H9 (cell line): ENCODE measurements around the gene SFI1. TPM values are rescaled to one million over a fixed set of nuclear protein-coding genes. Genes with fewer than 3 reads are reported as not detected.

ENCODE experiments used
- DNase-seq: peaks from one replicate; pipeline ENCODE4 v3.0.0-alpha.2; 2017
- H2AFZ ChIP-seq: one replicate; pipeline ENCODE4 v1.6.1; 2013; ENCODE audit warnings: mild to moderate bottlenecking, low read length, control low read depth, moderate library complexity
- H2AK5ac ChIP-seq: 2 replicates; pipeline ENCODE4 v1.6.1; 2013; ENCODE audit warnings: low read length, control low read depth, mixed read lengths; ENCODE audit not compliant: insufficient read length
- H2BK120ac ChIP-seq: one replicate; pipeline ENCODE4 v1.6.1; 2013; ENCODE audit warnings: low read depth, mild to moderate bottlenecking, low read length, control low read depth, inconsistent platforms; ENCODE audit not compliant: poor library complexity, severe bottlenecking
- H2BK12ac ChIP-seq: 2 replicates; pipeline ENCODE4 v1.6.1; 2013; ENCODE audit warnings: low read length, control low read depth, mixed read lengths, low read depth; ENCODE audit not compliant: insufficient read length
- H2BK15ac ChIP-seq: 2 replicates; pipeline ENCODE4 v1.6.1; 2013; ENCODE audit warnings: low read depth, low read length, control low read depth
- H2BK20ac ChIP-seq: one replicate; pipeline ENCODE4 v1.6.1; 2013; ENCODE audit warnings: low read depth, mild to moderate bottlenecking, low read length, control low read depth, inconsistent platforms; ENCODE audit not compliant: poor library complexity, severe bottlenecking
- H2BK5ac ChIP-seq: 2 replicates; pipeline ENCODE4 v1.6.1; 2013; ENCODE audit warnings: low read length, control low read depth, mixed read lengths; ENCODE audit not compliant: insufficient read length
- H3K14ac ChIP-seq: 2 replicates; pipeline ENCODE4 v1.6.1; 2013; ENCODE audit warnings: low read length, control low read depth; ENCODE audit not compliant: insufficient read depth
- H3K18ac ChIP-seq: 2 replicates; pipeline ENCODE4 v1.6.1; 2013; ENCODE audit warnings: low read depth, mild to moderate bottlenecking, mixed read lengths, low read length, control low read depth; ENCODE audit not compliant: insufficient read length
- H3K23ac ChIP-seq: 2 replicates; pipeline ENCODE4 v1.6.1; 2013; ENCODE audit warnings: low read length, control low read depth, mixed read lengths, low read depth; ENCODE audit not compliant: insufficient read length
- H3K23me2 ChIP-seq: 2 replicates; pipeline ENCODE4 v1.6.1; 2013; ENCODE audit warnings: low read depth, mild to moderate bottlenecking, mixed read lengths, low read length, control low read depth; ENCODE audit not compliant: insufficient read length, poor library complexity, severe bottlenecking
- H3K27ac ChIP-seq: 2 replicates; pipeline ENCODE4 v1.5.1; 2013; ENCODE audit warnings: low read length, control low read depth, mixed read lengths, low read depth; ENCODE audit not compliant: insufficient read length
- H3K27me3 ChIP-seq: 2 replicates; pipeline ENCODE4 v1.6.1; 2013; ENCODE audit warnings: low read length, control low read depth, inconsistent platforms; ENCODE audit not compliant: insufficient read depth
- H3K4ac ChIP-seq: 2 replicates; pipeline ENCODE4 v1.6.1; 2013; ENCODE audit warnings: low read depth, mild to moderate bottlenecking, control low read depth, inconsistent platforms, low read length, moderate library complexity
- H3K4me1 ChIP-seq: 2 replicates; pipeline ENCODE4 v1.6.1; 2013; ENCODE audit warnings: low read length, control low read depth, inconsistent platforms; ENCODE audit not compliant: insufficient read depth
- H3K4me2 ChIP-seq: 2 replicates; pipeline ENCODE4 v1.6.1; 2013; ENCODE audit warnings: low read length, control low read depth, mixed read lengths; ENCODE audit not compliant: insufficient read length, insufficient read depth
- H3K56ac ChIP-seq: 2 replicates; pipeline ENCODE4 v1.6.1; 2013; ENCODE audit warnings: low read depth, mild to moderate bottlenecking, mixed read lengths, low read length, control low read depth; ENCODE audit not compliant: insufficient read length
- H3K79me1 ChIP-seq: 2 replicates; pipeline ENCODE4 v1.6.1; 2013; ENCODE audit warnings: low read depth, mild to moderate bottlenecking, moderate library complexity, low read length, control low read depth, inconsistent platforms; ENCODE audit not compliant: insufficient read depth, poor library complexity, severe bottlenecking
- H3K79me2 ChIP-seq: 2 replicates; pipeline ENCODE4 v1.6.1; 2013; ENCODE audit warnings: low read length, control low read depth, inconsistent platforms; ENCODE audit not compliant: insufficient read depth
- H3K9ac ChIP-seq: 2 replicates; pipeline ENCODE4 v1.6.1; 2013; ENCODE audit warnings: low read length, control low read depth, mixed read lengths; ENCODE audit not compliant: insufficient read length; ENCODE audit errors: extremely low read depth
- H3K9me3 ChIP-seq: one replicate; pipeline ENCODE4 v1.6.1; 2013; ENCODE audit warnings: low read depth, low read length, inconsistent platforms; ENCODE audit not compliant: control insufficient read depth
- H3T11ph ChIP-seq: one replicate; pipeline ENCODE4 v1.6.1; 2013; ENCODE audit warnings: mild to moderate bottlenecking, low read length, control low read depth, inconsistent platforms
- H4K20me1 ChIP-seq: one replicate; pipeline ENCODE4 v1.6.1; 2013; ENCODE audit not compliant: control insufficient read depth, insufficient read length, insufficient read depth
- H4K5ac ChIP-seq: 2 replicates; pipeline ENCODE4 v1.6.1; 2013; ENCODE audit warnings: low read depth, mild to moderate bottlenecking, mixed read lengths, low read length, control low read depth; ENCODE audit not compliant: insufficient read length
- H4K8ac ChIP-seq: replicated peaks from 2 replicates; pipeline ENCODE4 v1.6.1; 2013; ENCODE audit warnings: low read length, control low read depth, mixed read lengths, low read depth; ENCODE audit not compliant: insufficient read length
- H4K91ac ChIP-seq: 2 replicates; pipeline ENCODE4 v1.6.1; 2013; ENCODE audit warnings: low read depth, mild to moderate bottlenecking, moderate library complexity, mixed read lengths, low read length, control low read depth; ENCODE audit not compliant: insufficient read length
- H3K27ac Mint-ChIP-seq, 3 experiments: 2 replicates in 2 of 3; 3 replicates in 1 of 3; pipeline ENCODE4 v1.8.0; 2020 to 2021; ENCODE audit warnings: mixed read lengths in 3 of 3, mild to moderate bottlenecking in 1 of 3, moderate library complexity in 1 of 3
- H3K27me3 Mint-ChIP-seq: 2 replicates; pipeline ENCODE4 v1.8.0; 2021; ENCODE audit warnings: low read depth, mild to moderate bottlenecking, moderate library complexity, mixed read lengths
- H3K36me3 Mint-ChIP-seq, 3 experiments: 2 replicates in 2 of 3; 3 replicates in 1 of 3; pipeline ENCODE4 v1.8.0; 2020 to 2021; ENCODE audit warnings: low read depth in 3 of 3, mixed read lengths in 3 of 3; ENCODE audit not compliant: insufficient read depth in 1 of 3
- H3K4me1 Mint-ChIP-seq, 2 experiments: 2 replicates each; pipeline ENCODE4 v1.8.0; 2020; ENCODE audit warnings: mixed read lengths in 2 of 2
- H3K4me3 Mint-ChIP-seq, 2 experiments: 2 replicates in 1 of 2; 3 replicates in 1 of 2; pipeline ENCODE4 v1.8.0; 2020 to 2021; ENCODE audit warnings: mild to moderate bottlenecking in 2 of 2, mixed read lengths in 2 of 2, moderate library complexity in 1 of 2
- H3K9me3 Mint-ChIP-seq, 2 experiments: 2 replicates in 1 of 2; 3 replicates in 1 of 2; pipeline ENCODE4 v1.8.0; 2020; ENCODE audit warnings: mild to moderate bottlenecking in 2 of 2, mixed read lengths in 2 of 2, moderate library complexity in 1 of 2
- CTCF ChIP-seq: fragments of 200-600 bp; sonication (generic); conservative IDR thresholded peaks from 3 replicates; pipeline ENCODE4 v1.8.0; 2021; ENCODE audit warnings: antibody characterized with exemption, mild to moderate bottlenecking
- WGBS: extraction: QIAGEN DNeasy Blood & Tissue Kit; methylation state at CpG from one replicate; pipeline ENCODE4 v1.1.7; 2013; ENCODE audit warnings: missing lambda C conversion rate, low lambda C conversion rate, mixed read lengths; ENCODE audit not compliant: insufficient read length; ENCODE audit errors: extremely low coverage; 5-methylcytosine and 5-hydroxymethylcytosine counted together
- total RNA-seq: library from RNA; stranded (reverse); gene quantifications from 2 replicates; pipeline ENCODE4 v1.2.1, GENCODE V29; 2021

SFI1 gene
- total RNA-seq, 1 experiment from 2014 or later = 26.4 TPM

GRCh38 chr22:31635638-31636306 lies 139.4 kb downstream of the SFI1 start:
- Histone ChIP-seq H2BK20ac (no peak overlapping the region), H3T11ph (no peak overlapping the region), H3K9ac (no peak overlapping the region), H3K9me3 (no peaks in the 10 kb centered on the region), H2BK120ac (no peak overlapping the region), H4K8ac (no peak overlapping the region), H4K91ac (no peak overlapping the region), H2BK15ac (no peak overlapping the region), H3K23me2 (peaks cover 4% of the 10 kb centered on the region), H3K27ac (no peak overlapping the region), H3K56ac (no peak overlapping the region), H2AK5ac (no peak overlapping the region), H3K14ac (no peak overlapping the region), H3K79me1 (peaks cover 2% of the 10 kb centered on the region), H3K4me1 (no peaks in the 10 kb centered on the region), H3K23ac (no peak overlapping the region), H4K20me1 (no peaks in the 10 kb centered on the region), H3K4me2 (no peak overlapping the region), H2AFZ (no peak overlapping the region), H3K79me2 (0 out of 2 replicates have a peak, but pooled peaks cover 1% of the 10 kb centered on the region), H4K5ac (no peak overlapping the region), H2BK12ac (no peak overlapping the region), H3K4ac (no peak overlapping the region), H3K18ac (no peak overlapping the region), H3K27me3 (no peaks in the 10 kb centered on the region), H2BK5ac (no peak overlapping the region)
- TF ChIP-seq CTCF = no peak
- H3K27ac Mint-ChIP-seq = peak overlapping the region in 1 of 3 experiments; percentile 68; a peak in 3 of 7 replicates
- DNase-seq = no peak
- no peaks in the 10 kb centered on the region for H3K27me3 Mint-ChIP-seq
- peaks cover 0 to 1% (median 0%) of the 10 kb centered on the region in 3 experiments; a peak in 1 of 7 replicates for H3K36me3 Mint-ChIP-seq
- peaks cover 16 to 19% of the 10 kb centered on the region in 2 experiments for H3K4me1 Mint-ChIP-seq
- no CpG with 5 or more reads among the region's 13 CpGs for WGBS
- no peak overlapping the region for H3K4me3 Mint-ChIP-seq
- no peaks in the 10 kb centered on the region; a peak in 1 of 5 replicates for H3K9me3 Mint-ChIP-seq
